HK-2 (cell line): Measurements from ENCODE around the gene MYO3A.
A peak's percentile ranks its signal among the peaks of the same experiment; 100 is the strongest.

Experiments
- DNase-seq: peaks from one replicate; pipeline ENCODE4 v3.0.0-alpha.2; 2018; ENCODE audit not compliant: unreplicated experiment

MYO3A gene

GRCh38 chr10:25933653-25934608 is at the start of gene MYO3A:
Gene MYO3A (plus strand): TSS chr10:25934229. CDS start chr10:25952111, 17,882 bp downstream.
- DNase-seq, result peak; percentile 57

GRCh38 chr10:25888627-25889026 is 45.4 kb upstream of the MYO3A start:
- DNase-seq, result no peak

- DNase-seq, result no peak
Measured at GRCh38 chr10:25890995-25891394, 43.0 kb upstream of the MYO3A start.

GRCh38 chr10:25895856-25896255 is 38.2 kb upstream of the MYO3A start:
- no peak for DNase-seq

- DNase-seq, result no peak
Measured at GRCh38 chr10:25896421-25896820, 37.6 kb upstream of the MYO3A start.

- DNase-seq, result no peak
Measured at GRCh38 chr10:25899304-25899703, 34.7 kb upstream of the MYO3A start.

- DNase-seq, result no peak
Measured at GRCh38 chr10:25901199-25901598, 32.8 kb upstream of the MYO3A start.

- DNase-seq, result no peak
Measured at GRCh38 chr10:25902002-25902401, 32.0 kb upstream of the MYO3A start.

- DNase-seq, result no peak
Measured at GRCh38 chr10:25907261-25907660, 26.8 kb upstream of the MYO3A start.

GRCh38 chr10:25912866-25913265 is 21.2 kb upstream of the MYO3A start:
- no peak for DNase-seq

GRCh38 chr10:25914776-25915175 is 19.3 kb upstream of the MYO3A start:
- no peak for DNase-seq

- peak; percentile 44 for DNase-seq
Measured at GRCh38 chr10:25934621-25935139, 651 bp downstream of the MYO3A start.

- no peak for DNase-seq
Measured at GRCh38 chr10:25938405-25938804, 4.4 kb downstream of the MYO3A start.

- DNase-seq, result no peak
Measured at GRCh38 chr10:25944771-25945170, 10.7 kb downstream of the MYO3A start.

- DNase-seq, result no peak
Measured at GRCh38 chr10:25952857-25953256, 18.8 kb downstream of the MYO3A start.

- no peak for DNase-seq
Measured at GRCh38 chr10:25954851-25955250, 20.8 kb downstream of the MYO3A start.

GRCh38 chr10:25959540-25960232 is 25.7 kb downstream of the MYO3A start:
- no peak for DNase-seq

- DNase-seq, result no peak
Measured at GRCh38 chr10:25965584-25965983, 31.6 kb downstream of the MYO3A start.

GRCh38 chr10:25966844-25967243 is 32.8 kb downstream of the MYO3A start:
- no peak for DNase-seq

GRCh38 chr10:25972631-25973030 is 38.6 kb downstream of the MYO3A start:
- DNase-seq, result no peak

- no peak for DNase-seq
Measured at GRCh38 chr10:25974897-25975459, 40.9 kb downstream of the MYO3A start.

- no peak for DNase-seq
Measured at GRCh38 chr10:25978771-25979170, 44.7 kb downstream of the MYO3A start.
